Keratinocyte (primary cell): ENCODE measurements around the gene TMEM131. TPM values are rescaled to one million over a fixed set of nuclear protein-coding genes. Genes with fewer than 3 reads are reported as not detected.
"Not testable (repeated sequence)": the region's sequence is repeated elsewhere in the genome, so short reads cannot be mapped to it uniquely, and the experiment has no call there.

Experiments
- DNase-seq: peaks from one replicate; pipeline ENCODE4 v3.0.0-alpha.2; 2011; ENCODE audit warnings: low read depth, missing footprints, low spot score
- FAIRE-seq: peaks from 2 replicates; lab custom pipeline; 2011; peaks lifted over from hg19 to GRCh38; lab: Jason Lieb, UNC
- H2AFZ ChIP-seq: 2 replicates; pipeline ENCODE4 v1.6.0; 2012; ENCODE audit warnings: low read length, control low read depth, inconsistent platforms; ENCODE audit not compliant: control insufficient read depth
- H3K27ac ChIP-seq: 2 replicates; pipeline ENCODE4 v1.5.1; 2011; ENCODE audit warnings: low read length; ENCODE audit not compliant: control insufficient read depth, insufficient read depth
- H3K27me3 ChIP-seq: 3 replicates; pipeline ENCODE4 v1.6.0; 2011; ENCODE audit warnings: low read length; ENCODE audit not compliant: control insufficient read depth, insufficient read depth; ENCODE audit errors: extremely low read depth
- H3K36me3 ChIP-seq, 2 experiments: 2 replicates in 1 of 2; 3 replicates in 1 of 2; pipeline ENCODE4 v1.5.1; 2011; ENCODE audit warnings: low read length in 2 of 2, mild to moderate bottlenecking in 1 of 2; ENCODE audit not compliant: control insufficient read depth in 2 of 2, insufficient read depth in 2 of 2; ENCODE audit errors: extremely low read depth in 1 of 2
- H3K4me1 ChIP-seq: 3 replicates; pipeline ENCODE4 v1.5.1; 2011; ENCODE audit warnings: low read length; ENCODE audit not compliant: control insufficient read depth, insufficient read depth; ENCODE audit errors: extremely low read depth
- H3K4me2 ChIP-seq: 3 replicates; pipeline ENCODE4 v1.6.0; 2011; ENCODE audit warnings: low read depth, low read length; ENCODE audit not compliant: control insufficient read depth, insufficient read depth; ENCODE audit errors: extremely low read depth
- H3K4me3 ChIP-seq, 3 experiments: fragments of 200-600 bp in 1 of 3; sonication (generic) in 1 of 3; 2 replicates in 2 of 3; 3 replicates in 1 of 3; pipeline ENCODE4 v1.5.1; 2011 to 2016; ENCODE audit warnings: low read length in 3 of 3, mild to moderate bottlenecking in 3 of 3, control low read depth in 2 of 3, inconsistent platforms in 1 of 3, low read depth in 1 of 3, mixed read lengths in 1 of 3, mixed run types in 1 of 3, moderate library complexity in 1 of 3; ENCODE audit not compliant: control insufficient read depth in 2 of 3, insufficient read depth in 2 of 3; ENCODE audit errors: extremely low read depth in 1 of 3
- H3K79me2 ChIP-seq: 2 replicates; pipeline ENCODE4 v1.6.0; 2012; ENCODE audit warnings: low read length; ENCODE audit not compliant: control insufficient read depth, insufficient read depth
- H3K9ac ChIP-seq: 3 replicates; pipeline ENCODE4 v1.6.0; 2011; ENCODE audit warnings: low read length; ENCODE audit not compliant: control insufficient read depth, insufficient read depth; ENCODE audit errors: extremely low read depth
- H3K9me1 ChIP-seq: 3 replicates; pipeline ENCODE4 v1.6.0; 2011; ENCODE audit warnings: low read length; ENCODE audit not compliant: control insufficient read depth, insufficient read depth; ENCODE audit errors: extremely low read depth
- H3K9me3 ChIP-seq: 2 replicates; pipeline ENCODE4 v1.5.1; 2012; ENCODE audit warnings: low read depth, low read length; ENCODE audit not compliant: control insufficient read depth
- H4K20me1 ChIP-seq: 3 replicates; pipeline ENCODE4 v1.6.0; 2011; ENCODE audit warnings: low read length; ENCODE audit not compliant: control insufficient read depth, insufficient read depth; ENCODE audit errors: extremely low read depth
- EZH2 ChIP-seq: IDR thresholded peaks from one replicate; pipeline ENCODE4 v1.6.1; 2012; ENCODE audit warnings: inconsistent platforms, mild to moderate bottlenecking, low read length, moderate library complexity
- dilution Hi-C: fragments of 300-500 bp; cut with MboI; formaldehyde crosslinking; loops from one replicate; pipeline ENCODE4 v1.7.0; 2020; ENCODE audit warnings: low sequenced_read_pairs; ENCODE audit not compliant: extremely low pct_ligation_motif_present
- polyA minus RNA-seq, 3 experiments: library from RNA; depleted of rRNA, polyadenylated mRNA; stranded (reverse); fragments of >200 nt; gene quantifications; 1 replicate in 1 of 3; 2 replicates in 1 of 3; 3 replicates in 1 of 3; pipeline ENCODE4 v1.2.3, GENCODE V29; 2011
- polyA plus RNA-seq, 5 experiments: library from polyadenylated mRNA; depleted of rRNA in 3 of 5; stranded (reverse) in 3 of 5; stranded (forward) in 1 of 5; unstranded in 1 of 5; fragments of >200 nt; gene quantifications; 1 replicate in 1 of 5; 2 replicates in 3 of 5; 3 replicates in 1 of 5; pipeline versions ENCODE4 v1.2.1 to v1.2.3, GENCODE V29; 2011 to 2012; ENCODE audit warnings: missing spikeins in 2 of 5, low read depth in 1 of 5, low replicate concordance in 1 of 5
- TF ChIP-seq, protein P1 (sequence below), 3 experiments: IDR thresholded peaks in 1 of 3; conservative IDR thresholded peaks in 1 of 3; optimal IDR thresholded peaks in 1 of 3; 2 replicates in 2 of 3; 3 replicates in 1 of 3; pipeline versions ENCODE3 to v1.5.1; 2011; ENCODE audit warnings: low read length in 3 of 3, mild to moderate bottlenecking in 3 of 3, moderate library complexity in 2 of 3, control low read depth in 1 of 3, inconsistent platforms in 1 of 3; ENCODE audit not compliant: insufficient read depth in 2 of 3; ENCODE audit errors: extremely low read depth in 1 of 3

The TMEM131 gene
- 16.7 to 25.5 TPM (median 23.4 TPM) in 3 replicates for polyA plus RNA-seq
- polyA plus RNA-seq (2011; ENCODE audit: low read depth): 12.7 TPM
- polyA plus RNA-seq (2011; cell fraction: cytosol; rRNA removed): 8.6 and 13.5 TPM in 2 replicates
- 75.9 and 76.7 TPM in 2 replicates for polyA plus RNA-seq (2011; cell fraction: nucleus; rRNA removed)
- 14.5 and 27.6 TPM in 2 replicates for polyA plus RNA-seq (2012; ENCODE audit: low replicate concordance)
- 39.2 to 66.1 TPM (median 53.3 TPM) in 3 replicates for polyA minus RNA-seq
- polyA minus RNA-seq (2011; cell fraction: cytosol; rRNA and poly(A)+ RNA removed): 19.2 TPM
- polyA minus RNA-seq (2011; cell fraction: nucleus; rRNA and poly(A)+ RNA removed): 81.8 and 158 TPM in 2 replicates

DNA sequence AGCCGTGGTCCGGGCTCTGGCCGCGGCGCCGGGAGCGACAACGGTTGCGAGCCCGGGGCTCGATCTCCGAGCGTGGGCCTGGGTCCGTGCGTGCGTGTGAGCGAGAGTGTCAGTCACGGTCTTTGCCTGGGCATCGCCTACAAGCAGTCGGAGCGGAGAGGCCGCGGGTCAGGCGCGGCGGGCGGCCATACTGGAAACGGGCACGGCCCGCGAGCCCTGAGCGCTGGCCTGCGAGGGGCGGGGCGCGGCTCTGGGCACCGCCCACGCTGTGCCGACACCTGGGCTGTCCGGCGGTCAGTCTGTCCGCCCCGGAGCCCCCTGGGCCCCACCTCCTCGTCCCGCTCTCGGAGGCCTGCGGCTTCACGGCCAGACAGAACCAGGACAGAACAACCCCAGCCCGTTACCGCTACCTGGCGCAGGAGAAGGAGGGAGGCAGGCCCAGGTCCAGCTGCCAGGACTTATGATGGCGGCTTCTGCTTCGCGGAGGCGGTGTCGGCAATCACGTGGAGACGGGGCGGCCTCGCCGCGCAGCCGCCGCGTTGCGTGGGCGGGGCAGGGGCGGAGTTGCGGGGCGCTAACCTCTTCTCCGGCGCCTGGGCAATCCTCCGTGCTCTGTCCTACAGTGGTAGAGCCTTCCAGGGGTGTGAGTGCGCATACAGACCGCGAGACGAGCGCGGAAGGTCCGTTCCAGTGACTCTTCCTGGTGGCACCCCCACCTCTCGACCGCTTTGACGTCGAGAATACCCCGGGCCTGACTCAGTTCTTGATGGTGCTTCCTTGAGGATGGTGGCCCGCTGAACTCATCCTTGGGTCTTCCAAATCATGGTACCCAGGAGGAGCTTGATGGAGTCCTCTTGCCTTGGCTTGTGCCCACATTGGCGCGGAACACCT is at the start of gene TMEM131:
Gene TMEM131 (minus strand): TSS at position 215 of the 891 bp plus-strand sequence. CDS start 286 bp downstream, outside the sequence.
- no peaks in the 10 kb centered on the region for H3K27me3 ChIP-seq
- peak; percentile 39 for FAIRE-seq
- peak within 1 kb of the TSS; percentile 90 for H3K4me2 ChIP-seq
- no peaks in the 10 kb centered on the region for H3K9me1 ChIP-seq
- H3K4me3 ChIP-seq: peak within 1 kb of the TSS; percentile 53 to 95 (median 90)
- peaks cover 35% of the 10 kb centered on the region for H3K4me1 ChIP-seq
- no peaks in the 10 kb centered on the region for H3K36me3 ChIP-seq
- no peaks in the 10 kb centered on the region for H3K9me3 ChIP-seq
- dilution Hi-C loops: no loop called here
- peak within 1 kb of the TSS; percentile 90 for H3K9ac ChIP-seq
- H2AFZ ChIP-seq: peak within 1 kb of the TSS; percentile 91
- TF ChIP-seq EZH2: no peak
- TF ChIP-seq, protein P1, sequence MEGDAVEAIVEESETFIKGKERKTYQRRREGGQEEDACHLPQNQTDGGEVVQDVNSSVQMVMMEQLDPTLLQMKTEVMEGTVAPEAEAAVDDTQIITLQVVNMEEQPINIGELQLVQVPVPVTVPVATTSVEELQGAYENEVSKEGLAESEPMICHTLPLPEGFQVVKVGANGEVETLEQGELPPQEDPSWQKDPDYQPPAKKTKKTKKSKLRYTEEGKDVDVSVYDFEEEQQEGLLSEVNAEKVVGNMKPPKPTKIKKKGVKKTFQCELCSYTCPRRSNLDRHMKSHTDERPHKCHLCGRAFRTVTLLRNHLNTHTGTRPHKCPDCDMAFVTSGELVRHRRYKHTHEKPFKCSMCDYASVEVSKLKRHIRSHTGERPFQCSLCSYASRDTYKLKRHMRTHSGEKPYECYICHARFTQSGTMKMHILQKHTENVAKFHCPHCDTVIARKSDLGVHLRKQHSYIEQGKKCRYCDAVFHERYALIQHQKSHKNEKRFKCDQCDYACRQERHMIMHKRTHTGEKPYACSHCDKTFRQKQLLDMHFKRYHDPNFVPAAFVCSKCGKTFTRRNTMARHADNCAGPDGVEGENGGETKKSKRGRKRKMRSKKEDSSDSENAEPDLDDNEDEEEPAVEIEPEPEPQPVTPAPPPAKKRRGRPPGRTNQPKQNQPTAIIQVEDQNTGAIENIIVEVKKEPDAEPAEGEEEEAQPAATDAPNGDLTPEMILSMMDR (optimal IDR thresholded peaks at IDR 0.05 in 1 of 3, IDR thresholded peaks at IDR 0.05 in 1 of 3, conservative IDR thresholded peaks at IDR 0.05 in 1 of 3; ENCODE audit: extremely low read depth in 1 of 3, insufficient read depth in 2 of 3, low read length in 3 of 3): no peak
- peaks cover 2% of the 10 kb centered on the region for H4K20me1 ChIP-seq
- H3K27ac ChIP-seq: peak within 1 kb of the TSS; percentile 91
- H3K79me2 ChIP-seq: peaks cover 38% of the 10 kb centered on the region
- no peak for DNase-seq

- H3K36me3 ChIP-seq, dilution Hi-C loops, H3K4me3 ChIP-seq, H3K4me1 ChIP-seq, H3K4me2 ChIP-seq, H4K20me1 ChIP-seq, DNase-seq, H3K27ac ChIP-seq, H3K79me2 ChIP-seq, H3K9me1 ChIP-seq, H3K9me3 ChIP-seq, H2AFZ ChIP-seq, H3K9ac ChIP-seq, FAIRE-seq, H3K27me3 ChIP-seq: not testable (repeated sequence)
Measured at GRCh38 chr2:98044730-98045129, 49.0 kb upstream of the TMEM131 start.
